ENCODE results near the gene PFDN1.
A peak's percentile ranks its signal among the peaks of the same experiment; 100 is the strongest.

Gene PFDN1

GRCh38 chr5:140302786-140303639, at the start of gene PFDN1:
TSS of gene PFDN1 (minus strand) at chr5:140303101. CDS start at chr5:140303073, 28 bp downstream.
- TF ChIP-seq CTCF (IDR thresholded peaks at IDR 0.05; ENCODE audit: borderline replicate concordance, control extremely low read depth, extremely low read depth, insufficient read depth, missing control alignments), result no peak
- in situ Hi-C loops (cut with MboI; ENCODE audit: low sequenced_read_pairs, unreplicated experiment), result no loop called here
- peak; percentile 95 for DNase-seq (ENCODE audit: low spot score)

GRCh38 chr5:140351609-140352334, 48.9 kb upstream of the PFDN1 start:
- in situ Hi-C loops (cut with MboI; ENCODE audit: low sequenced_read_pairs, unreplicated experiment), result loop anchor here (10.0 kb wide), 1 partner anchor 187 kb away; no protein-coding TSS in a partner anchor
- peak; percentile 61 for TF ChIP-seq CTCF (IDR thresholded peaks at IDR 0.05; ENCODE audit: borderline replicate concordance, control extremely low read depth, extremely low read depth, insufficient read depth, missing control alignments)

GRCh38 chr5:140349244-140349643, 46.3 kb upstream of the PFDN1 start:
- TF ChIP-seq CTCF (IDR thresholded peaks at IDR 0.05; ENCODE audit: borderline replicate concordance, control extremely low read depth, extremely low read depth, insufficient read depth, missing control alignments), result no peak
- DNase-seq (ENCODE audit: low spot score), result no peak
- in situ Hi-C loops (cut with MboI; ENCODE audit: low sequenced_read_pairs, unreplicated experiment), result no loop called here

More at GRCh38 chr5:140351609-140352334, 48.9 kb upstream of the PFDN1 start:
- peak; percentile 73 for DNase-seq (ENCODE audit: low spot score)

- in situ Hi-C loops (cut with MboI; ENCODE audit: low sequenced_read_pairs, unreplicated experiment), result no loop called here
- no peak for DNase-seq (ENCODE audit: low spot score)
- TF ChIP-seq CTCF (IDR thresholded peaks at IDR 0.05; ENCODE audit: borderline replicate concordance, control extremely low read depth, extremely low read depth, insufficient read depth, missing control alignments), result no peak
Observed at GRCh38 chr5:140348104-140348503, 45.2 kb upstream of the PFDN1 start.

GRCh38 chr5:140347360-140347759, 44.5 kb upstream of the PFDN1 start:
- TF ChIP-seq CTCF (IDR thresholded peaks at IDR 0.05; ENCODE audit: borderline replicate concordance, control extremely low read depth, extremely low read depth, insufficient read depth, missing control alignments), result no peak
- in situ Hi-C loops (cut with MboI; ENCODE audit: low sequenced_read_pairs, unreplicated experiment), result no loop called here
- DNase-seq (ENCODE audit: low spot score), result no peak

- peak; percentile 84 for DNase-seq (ENCODE audit: low spot score)
- TF ChIP-seq CTCF (IDR thresholded peaks at IDR 0.05; ENCODE audit: borderline replicate concordance, control extremely low read depth, extremely low read depth, insufficient read depth, missing control alignments), result peak; percentile 21
- in situ Hi-C loops (cut with MboI; ENCODE audit: low sequenced_read_pairs, unreplicated experiment), result no loop called here
Observed at GRCh38 chr5:140346348-140347221, 43.7 kb upstream of the PFDN1 start, which contains the start of gene HBEGF. TSS of gene HBEGF (minus strand) at chr5:140346603. CDS start at chr5:140346328, 275 bp downstream.
